ENCODE data around the gene C5.

C5 gene

GRCh38 chr9:120938851-120939250, 111.2 kb downstream of the C5 start:
- no peak for DNase-seq

- no peak for DNase-seq
Measured at GRCh38 chr9:120937596-120937995, 112.5 kb downstream of the C5 start.

- DNase-seq = no peak
Measured at GRCh38 chr9:120937127-120937526, 112.9 kb downstream of the C5 start.

GRCh38 chr9:120936764-120937122, 113.3 kb downstream of the C5 start:
- no peak for DNase-seq

GRCh38 chr9:120936011-120936763, 113.9 kb downstream of the C5 start:
- peak; percentile 71 to 81 for DNase-seq

- DNase-seq = peak; percentile 79 to 87
Measured at GRCh38 chr9:120935383-120935857, 114.7 kb downstream of the C5 start.

GRCh38 chr9:120934281-120934680, 115.8 kb downstream of the C5 start:
- peak; percentile 31 to 47 for DNase-seq

- no peak for DNase-seq
Measured at GRCh38 chr9:120933310-120934055, 116.6 kb downstream of the C5 start.

GRCh38 chr9:120932086-120932823, 117.8 kb downstream of the C5 start:
- DNase-seq = no peak

GRCh38 chr9:120931231-120932085, 118.6 kb downstream of the C5 start:
- DNase-seq = peak; percentile 35 to 44

GRCh38 chr9:120929229-120929791, 120.8 kb downstream of the C5 start:
- no peak for DNase-seq

GRCh38 chr9:120928483-120929228, 121.4 kb downstream of the C5 start:
- peak; percentile 13 to 25 for DNase-seq

- no peak for DNase-seq
Measured at GRCh38 chr9:120928015-120928482, 122.0 kb downstream of the C5 start.

GRCh38 chr9:120927269-120928014, 122.6 kb downstream of the C5 start:
- DNase-seq = no peak

GRCh38 chr9:120926397-120926928, 123.6 kb downstream of the C5 start, which contains the start of gene TRAF1:
Gene TRAF1, minus strand, starts transcription at chr9:120926796. Its CDS starts 721 bp downstream, at chr9:120926075.
- peak; percentile 24 to 46 for DNase-seq

GRCh38 chr9:120925535-120926396, 124.3 kb downstream of the C5 start:
- no peak for DNase-seq

- no peak for DNase-seq
Measured at GRCh38 chr9:120924698-120925534, 125.2 kb downstream of the C5 start.
